ENCODE data around the gene NUDT11. TPM values are rescaled to one million over a fixed set of nuclear protein-coding genes. Genes with fewer than 3 reads are reported as not detected.

Gene NUDT11
- total RNA-seq, 1 experiment from 2014 or later = 17.6 TPM

Other genes with a start within 250 kb of the NUDT11 start
- 1.9 and 6.6 TPM in 2 replicates for gene NUDT10, start 163.8 kb downstream of the NUDT11 start, total RNA-seq (2014; rRNA removed; shearing (Covaris generic); ENCODE audit: low replicate concordance)
- gene CENPVL3, start 122.3 kb upstream of the NUDT11 start, total RNA-seq (2014; rRNA removed; shearing (Covaris generic); ENCODE audit: low replicate concordance) = not detected in 2 replicates
- not detected in 2 replicates for gene CENPVL2, start 186.2 kb upstream of the NUDT11 start, total RNA-seq (2014; rRNA removed; shearing (Covaris generic); ENCODE audit: low replicate concordance)
- not detected in 2 replicates for gene CENPVL1, start 213.9 kb upstream of the NUDT11 start, total RNA-seq (2014; rRNA removed; shearing (Covaris generic); ENCODE audit: low replicate concordance)
- 0.29 and 2.6 TPM in 2 replicates for gene GSPT2, start 246.8 kb upstream of the NUDT11 start, total RNA-seq (2014; rRNA removed; shearing (Covaris generic); ENCODE audit: low replicate concordance)